ENCODE results near the gene TRIM13. TPM values are rescaled to one million over a fixed set of nuclear protein-coding genes. Genes with fewer than 3 reads are reported as not detected.
"Not testable (repeated sequence)": the region's sequence is repeated elsewhere in the genome, so short reads cannot be mapped to it uniquely, and the experiment has no call there.

Gene TRIM13
- 10 to 100 TPM; 18.0 to 20.9 TPM for total RNA-seq
- long read RNA-seq, donor 1, full-length matches to known transcripts, result 9 of 11 reads
- long read RNA-seq, donor 1, partial matches to known transcripts, result 0 of 11 reads
- long read RNA-seq, donor 1, other reads (novel, unspliced or antisense), result 2 of 11 reads
- long read RNA-seq, donor 2, full-length matches to known transcripts, result 33 of 39 reads
- long read RNA-seq, donor 2, partial matches to known transcripts, result 0 of 39 reads
- long read RNA-seq, donor 2, other reads (novel, unspliced or antisense), result 6 of 39 reads

GRCh38 chr13:49996951-49997895 lies at the start of gene TRIM13:
Gene TRIM13 (plus strand): TSS chr13:49997042. CDS start chr13:50011941, 14,899 bp downstream.
- DNase-seq (ENCODE audit: low spot score), result peak; percentile 97
- intact Hi-C loops (cut with DNase I), result loop anchor here in 1 of 2 donors (5.0 kb wide), 2 partner anchors 85 to 125 kb away; no protein-coding TSS in a partner anchor

GRCh38 chr13:49948777-49949270 lies 48.0 kb upstream of the TRIM13 start:
- intact Hi-C loops (cut with DNase I); DNase-seq (ENCODE audit: low spot score): not testable (repeated sequence)

- intact Hi-C loops (cut with DNase I), result no loop called here
- no peak for DNase-seq (ENCODE audit: low spot score)
These were observed 44.9 kb upstream of the TRIM13 start for GRCh38 chr13:49951754-49952535.

- DNase-seq (ENCODE audit: low spot score), result no peak
- intact Hi-C loops (cut with DNase I), result no loop called here
These were observed 43.3 kb upstream of the TRIM13 start for GRCh38 chr13:49953560-49953959.

GRCh38 chr13:49954674-49955455 lies 42.0 kb upstream of the TRIM13 start:
- intact Hi-C loops (cut with DNase I), result loop anchor here in 1 of 2 donors (1.0 kb wide), 1 partner anchor 10 kb away; no protein-coding TSS in a partner anchor
- no peak for DNase-seq (ENCODE audit: low spot score)

- intact Hi-C loops (cut with DNase I), result no loop called here
- no peak for DNase-seq (ENCODE audit: low spot score)
These were observed 40.7 kb upstream of the TRIM13 start for GRCh38 chr13:49956131-49956530.

- intact Hi-C loops (cut with DNase I), result no loop called here
- DNase-seq (ENCODE audit: low spot score), result no peak
These were observed 38.5 kb upstream of the TRIM13 start for GRCh38 chr13:49958321-49958720.

- DNase-seq (ENCODE audit: low spot score), result no peak
- intact Hi-C loops (cut with DNase I), result no loop called here
These were observed 29.4 kb upstream of the TRIM13 start for GRCh38 chr13:49967456-49967855.

- intact Hi-C loops (cut with DNase I), result no loop called here
- no peak for DNase-seq (ENCODE audit: low spot score)
These were observed 24.1 kb upstream of the TRIM13 start for GRCh38 chr13:49972709-49973108.

GRCh38 chr13:49975826-49976225 lies 21.0 kb upstream of the TRIM13 start:
- intact Hi-C loops (cut with DNase I), result no loop called here
- no peak for DNase-seq (ENCODE audit: low spot score)

- intact Hi-C loops (cut with DNase I), result no loop called here
- DNase-seq (ENCODE audit: low spot score), result peak; percentile 87
These were observed 20.3 kb upstream of the TRIM13 start for GRCh38 chr13:49976314-49977258.

- DNase-seq (ENCODE audit: low spot score), result no peak
- intact Hi-C loops (cut with DNase I), result no loop called here
These were observed 18.9 kb upstream of the TRIM13 start for GRCh38 chr13:49977992-49978391.

GRCh38 chr13:49980266-49980665 lies 16.6 kb upstream of the TRIM13 start:
- DNase-seq (ENCODE audit: low spot score), result no peak
- intact Hi-C loops (cut with DNase I), result loop anchor here in 1 of 2 donors (10.0 kb wide), 1 partner anchor 815 kb away; no protein-coding TSS in a partner anchor

GRCh38 chr13:49985129-49985528 lies 11.7 kb upstream of the TRIM13 start:
- intact Hi-C loops (cut with DNase I), result loop anchor here in 1 of 2 donors (10.0 kb wide), 1 partner anchor 810 kb away; no protein-coding TSS in a partner anchor
- DNase-seq (ENCODE audit: low spot score), result no peak

GRCh38 chr13:49986471-49986870 lies 10.4 kb upstream of the TRIM13 start:
- intact Hi-C loops (cut with DNase I), result loop anchor here in 1 of 2 donors (10.0 kb wide), 1 partner anchor 808 kb away; no protein-coding TSS in a partner anchor
- DNase-seq (ENCODE audit: low spot score), result no peak

GRCh38 chr13:49990612-49991011 lies 6.2 kb upstream of the TRIM13 start:
- DNase-seq (ENCODE audit: low spot score); intact Hi-C loops (cut with DNase I): not testable (repeated sequence)

- intact Hi-C loops (cut with DNase I), result no loop called here
- no peak for DNase-seq (ENCODE audit: low spot score)
These were observed 3.7 kb upstream of the TRIM13 start for GRCh38 chr13:49993111-49993510.

All from posterior vena cava (tissue), 2 donors.